ENCODE data around the gene PMS1. TPM values are rescaled to one million over a fixed set of nuclear protein-coding genes. Genes with fewer than 3 reads are reported as not detected.

PMS1 gene
- total and polyA plus RNA-seq, 2 donors (not counting 3 experiments of a cell fraction or from before 2014, with no cell fraction given) = 6.6 to 27.8 TPM

DNA sequence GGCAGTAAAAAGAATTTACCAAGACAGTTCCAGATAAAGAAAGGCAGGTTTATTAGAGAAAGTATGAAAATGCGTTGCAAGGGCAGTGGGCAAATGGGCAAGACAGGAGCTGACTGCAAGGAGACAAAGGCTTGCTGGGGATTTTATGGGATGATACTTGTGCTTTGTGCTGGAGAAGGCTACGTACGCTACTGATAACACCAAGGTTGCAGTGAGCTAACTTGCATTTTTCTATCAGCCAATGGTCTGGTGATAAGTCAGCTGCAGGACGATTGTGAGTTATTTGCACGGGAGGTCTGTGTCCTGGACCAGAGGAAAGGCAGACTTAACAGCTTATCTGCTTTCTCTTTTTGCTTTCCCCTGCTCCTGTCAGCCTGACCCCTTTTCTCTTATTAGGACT lies 116.5 kb downstream of the PMS1 start:
- Histone ChIP-seq H4K20me1 (replicated peaks; ENCODE audit: control insufficient read depth, extremely low read depth, insufficient read depth, low read length) (no peaks in the 10 kb centered on the region), H3K27me3 (ENCODE audit: control insufficient read depth in 2 of 2, insufficient read depth in 2 of 2, low read length in 2 of 2) (peaks cover 0 to 2% of the 10 kb centered on the region in 2 experiments), H3K36me3 (ENCODE audit: control insufficient read depth in 2 of 2, extremely low read depth in 1 of 2, insufficient read depth in 2 of 2, low read length in 2 of 2) (no peaks in the 10 kb centered on the region), H3K4me2 (ENCODE audit: insufficient read depth, low read length) (no peak overlapping the region), H3K9me1 (replicated peaks; ENCODE audit: control insufficient read depth, extremely low read depth, insufficient read depth, low read length) (no peaks in the 10 kb centered on the region), H3K79me2 (ENCODE audit: control insufficient read depth, insufficient read depth, low read length) (no peaks in the 10 kb centered on the region), H3K9me3 (replicated peaks; ENCODE audit: control insufficient read depth, insufficient read depth, low read length) (no peaks in the 10 kb centered on the region), H2AFZ (ENCODE audit: low read depth, low read length) (no peak overlapping the region), H3K4me3 (replicated peaks in 1 of 3; ENCODE audit: insufficient read depth in 1 of 3, low read depth in 1 of 3, low read length in 3 of 3) (no peak overlapping the region), H3K27ac (ENCODE audit: insufficient read depth, low read depth, low read length) (no peak overlapping the region), H3K9ac (replicated peaks; ENCODE audit: extremely low read depth, insufficient read depth, low read length) (no peak overlapping the region), H3K4me1 (ENCODE audit: control insufficient read depth, extremely low read depth, insufficient read depth, low read length) (no peaks in the 10 kb centered on the region)
- FAIRE-seq (no peak), DNase-seq (ENCODE audit: low read depth, low spot score) (no peak)
- ChIA-PET POLR2A (interaction anchor here (0.6 kb wide), 1 partner anchor 36 kb away, joined by 4 read pairs; no protein-coding TSS in a partner anchor), CTCF (no interaction called here)
- intact Hi-C loops (cut with micrococcal nuclease) (no loop called here), dilution Hi-C loops (cut with MboI; ENCODE audit: extremely low pct_ligation_motif_present, low sequenced_read_pairs) (no loop called here)
- BruUV-seq (replicated peaks) = no TSS peak
- TF ChIP-seq, protein P1, sequence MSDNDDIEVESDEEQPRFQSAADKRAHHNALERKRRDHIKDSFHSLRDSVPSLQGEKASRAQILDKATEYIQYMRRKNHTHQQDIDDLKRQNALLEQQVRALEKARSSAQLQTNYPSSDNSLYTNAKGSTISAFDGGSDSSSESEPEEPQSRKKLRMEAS (IDR thresholded peaks at IDR 0.05; ENCODE audit: insufficient read depth, insufficient read length) = no peak
- no peak for TF ChIP-seq GATA2 (IDR thresholded peaks at IDR 0.05; ENCODE audit: insufficient read depth, insufficient read length, low read depth, low read length)
- TF ChIP-seq POLR2AphosphoS5 (IDR thresholded peaks at IDR 0.05; ENCODE audit: insufficient read depth, low read depth, low read length) = no peak

DNA sequence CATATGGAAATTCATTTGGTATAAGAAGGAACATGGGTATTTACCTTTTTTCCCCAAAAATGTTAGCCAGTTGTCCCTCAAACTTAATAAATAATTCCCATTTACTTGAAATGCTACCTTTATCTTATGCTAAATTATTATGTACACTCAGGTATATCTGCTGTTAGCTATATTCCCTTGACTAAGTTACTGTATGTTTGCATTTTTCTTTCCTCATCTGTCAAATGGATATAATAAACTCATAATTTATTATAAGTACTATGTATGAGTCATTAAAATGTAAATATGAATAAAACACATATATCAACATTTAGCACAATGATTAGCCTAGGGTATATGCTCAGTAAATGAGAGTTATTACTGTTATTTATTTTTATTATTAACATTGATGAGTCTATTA lies 117.4 kb downstream of the PMS1 start:
- Histone ChIP-seq H3K9me3 (replicated peaks; ENCODE audit: control insufficient read depth, insufficient read depth, low read length) (no peaks in the 10 kb centered on the region), H3K36me3 (ENCODE audit: control insufficient read depth in 2 of 2, extremely low read depth in 1 of 2, insufficient read depth in 2 of 2, low read length in 2 of 2) (no peaks in the 10 kb centered on the region), H3K27me3 (ENCODE audit: control insufficient read depth in 2 of 2, insufficient read depth in 2 of 2, low read length in 2 of 2) (peaks cover 0 to 2% of the 10 kb centered on the region in 2 experiments), H3K4me3 (replicated peaks in 1 of 3; ENCODE audit: insufficient read depth in 1 of 3, low read depth in 1 of 3, low read length in 3 of 3) (no peak overlapping the region), H3K27ac (ENCODE audit: insufficient read depth, low read depth, low read length) (no peak overlapping the region), H3K9ac (replicated peaks; ENCODE audit: extremely low read depth, insufficient read depth, low read length) (no peak overlapping the region), H3K4me1 (ENCODE audit: control insufficient read depth, extremely low read depth, insufficient read depth, low read length) (no peaks in the 10 kb centered on the region), H2AFZ (ENCODE audit: low read depth, low read length) (no peak overlapping the region), H3K9me1 (replicated peaks; ENCODE audit: control insufficient read depth, extremely low read depth, insufficient read depth, low read length) (no peaks in the 10 kb centered on the region), H4K20me1 (replicated peaks; ENCODE audit: control insufficient read depth, extremely low read depth, insufficient read depth, low read length) (no peaks in the 10 kb centered on the region), H3K4me2 (ENCODE audit: insufficient read depth, low read length) (no peak overlapping the region), H3K79me2 (ENCODE audit: control insufficient read depth, insufficient read depth, low read length) (no peaks in the 10 kb centered on the region)
- CTCF ChIA-PET = interaction anchor here (1.5 kb wide), 1 partner anchor 10 kb away, joined by 5 read pairs; no protein-coding TSS in a partner anchor
- FAIRE-seq (no peak), DNase-seq (ENCODE audit: low read depth, low spot score) (no peak)
- POLR2A ChIA-PET = no interaction called here
- dilution Hi-C loops (cut with MboI; ENCODE audit: extremely low pct_ligation_motif_present, low sequenced_read_pairs) (no loop called here), intact Hi-C loops (cut with micrococcal nuclease) (no loop called here)
- TF ChIP-seq MYC (IDR thresholded peaks at IDR 0.05; ENCODE audit: low read depth, low read length) (no peak), GATA2 (IDR thresholded peaks at IDR 0.05; ENCODE audit: insufficient read depth, insufficient read length, low read depth, low read length) (no peak), JUN (IDR thresholded peaks at IDR 0.05; ENCODE audit: borderline replicate concordance, insufficient read depth, insufficient read length, low read depth) (no peak), EZH2 (IDR thresholded peaks at IDR 0.05; ENCODE audit: borderline replicate concordance, low read depth, low read length, severe bottlenecking) (no peak), POLR2AphosphoS5 (IDR thresholded peaks at IDR 0.05; ENCODE audit: insufficient read depth, low read depth, low read length) (no peak), FOS (IDR thresholded peaks at IDR 0.05; ENCODE audit: borderline replicate concordance, insufficient read depth, low read length) (no peak), POLR2A (IDR thresholded peaks at IDR 0.05; ENCODE audit: low read depth, low read length) (no peak)
- TF ChIP-seq, protein P1 (IDR thresholded peaks at IDR 0.05; ENCODE audit: insufficient read depth, insufficient read length) = no peak
- TF ChIP-seq, protein P2, sequence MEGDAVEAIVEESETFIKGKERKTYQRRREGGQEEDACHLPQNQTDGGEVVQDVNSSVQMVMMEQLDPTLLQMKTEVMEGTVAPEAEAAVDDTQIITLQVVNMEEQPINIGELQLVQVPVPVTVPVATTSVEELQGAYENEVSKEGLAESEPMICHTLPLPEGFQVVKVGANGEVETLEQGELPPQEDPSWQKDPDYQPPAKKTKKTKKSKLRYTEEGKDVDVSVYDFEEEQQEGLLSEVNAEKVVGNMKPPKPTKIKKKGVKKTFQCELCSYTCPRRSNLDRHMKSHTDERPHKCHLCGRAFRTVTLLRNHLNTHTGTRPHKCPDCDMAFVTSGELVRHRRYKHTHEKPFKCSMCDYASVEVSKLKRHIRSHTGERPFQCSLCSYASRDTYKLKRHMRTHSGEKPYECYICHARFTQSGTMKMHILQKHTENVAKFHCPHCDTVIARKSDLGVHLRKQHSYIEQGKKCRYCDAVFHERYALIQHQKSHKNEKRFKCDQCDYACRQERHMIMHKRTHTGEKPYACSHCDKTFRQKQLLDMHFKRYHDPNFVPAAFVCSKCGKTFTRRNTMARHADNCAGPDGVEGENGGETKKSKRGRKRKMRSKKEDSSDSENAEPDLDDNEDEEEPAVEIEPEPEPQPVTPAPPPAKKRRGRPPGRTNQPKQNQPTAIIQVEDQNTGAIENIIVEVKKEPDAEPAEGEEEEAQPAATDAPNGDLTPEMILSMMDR (IDR thresholded peaks at IDR 0.05; ENCODE audit: extremely low read depth in 1 of 2, insufficient read depth in 1 of 2, low read depth in 1 of 2, low read length in 2 of 2) = no peak
- BruUV-seq (replicated peaks) = no TSS peak

All from endothelial cell of umbilical vein (primary cell).